GM12892 (cell line): ENCODE data around the gene EPHA6.

ENCODE experiments used
- POLR2A ChIP-seq: IDR thresholded peaks from 2 replicates; pipeline ENCODE4 v1.6.1; 2011; ENCODE audit warnings: low read depth, low read length, control low read depth
- POLR2AphosphoS5 ChIP-seq: IDR thresholded peaks from 2 replicates; pipeline ENCODE4 v1.6.1; 2011; ENCODE audit warnings: low read depth, low read length, control low read depth

DNA sequence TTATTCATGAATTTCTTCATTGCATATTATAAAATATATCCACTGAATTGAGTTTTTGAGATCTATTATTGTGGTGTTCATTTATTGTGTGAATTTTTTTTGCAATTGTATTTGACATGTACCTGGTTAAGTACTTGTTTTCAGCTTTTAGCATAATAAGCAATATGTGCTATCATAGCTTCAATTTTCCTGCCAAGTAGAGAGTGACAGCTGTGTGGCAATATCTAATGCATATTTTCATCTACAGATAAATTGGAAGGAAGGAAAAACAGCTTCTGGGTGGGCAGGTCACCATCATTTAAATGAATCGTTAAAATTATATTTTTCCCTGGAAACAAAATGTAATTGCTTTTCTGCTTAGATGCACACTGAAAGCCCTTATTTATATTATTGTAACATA lies 296.9 kb downstream of the EPHA6 start:
- no peak for TF ChIP-seq POLR2AphosphoS5
- TF ChIP-seq POLR2A: no peak
